HFFc6 (cell line): ENCODE measurements around the gene PPP1R16B. TPM values are rescaled to one million over a fixed set of nuclear protein-coding genes. Genes with fewer than 3 reads are reported as not detected.

Experiments used
- DNase-seq: peaks from one replicate; pipeline ENCODE4 v3.0.0-alpha.2; 2018
- H3K27ac Mint-ChIP-seq: 2 replicates; pipeline ENCODE4 v1.8.0; 2020; ENCODE audit warnings: mild to moderate bottlenecking, mixed read lengths
- H3K27me3 Mint-ChIP-seq: 2 replicates; pipeline ENCODE4 v1.8.0; 2021; ENCODE audit warnings: mild to moderate bottlenecking, moderate library complexity, mixed read lengths; ENCODE audit not compliant: insufficient read depth
- H3K36me3 Mint-ChIP-seq: 2 replicates; pipeline ENCODE4 v1.8.0; 2021; ENCODE audit warnings: low read depth, mixed read lengths
- H3K4me1 Mint-ChIP-seq: 2 replicates; pipeline ENCODE4 v1.8.0; 2020; ENCODE audit warnings: low read depth, mixed read lengths
- H3K4me3 Mint-ChIP-seq: 2 replicates; pipeline ENCODE4 v1.8.0; 2020; ENCODE audit warnings: mild to moderate bottlenecking, moderate library complexity, mixed read lengths
- H3K9me3 Mint-ChIP-seq: 2 replicates; pipeline ENCODE4 v1.8.0; 2020; ENCODE audit warnings: mild to moderate bottlenecking, mixed read lengths
- total RNA-seq, 6 experiments: library from RNA; stranded (reverse); fragmentation: NEBNext Ultra II Directional; extraction: Animal tissue kit (Norgen Biotek cat#: 25700); gene quantifications; 2 replicates in 1 of 6; 3 replicates in 5 of 6; pipeline ENCODE4 v1.2.3, GENCODE V29; 2021
- TF ChIP-seq, protein P1 (sequence below): fragments of 200-600 bp; sonication (generic); IDR thresholded peaks from 2 replicates; pipeline ENCODE4 v1.5.0; 2021; ENCODE audit warnings: antibody characterized with exemption, mild to moderate bottlenecking

PPP1R16B gene
- total RNA-seq, 6 experiments from 2014 or later, result not detected

DNA sequence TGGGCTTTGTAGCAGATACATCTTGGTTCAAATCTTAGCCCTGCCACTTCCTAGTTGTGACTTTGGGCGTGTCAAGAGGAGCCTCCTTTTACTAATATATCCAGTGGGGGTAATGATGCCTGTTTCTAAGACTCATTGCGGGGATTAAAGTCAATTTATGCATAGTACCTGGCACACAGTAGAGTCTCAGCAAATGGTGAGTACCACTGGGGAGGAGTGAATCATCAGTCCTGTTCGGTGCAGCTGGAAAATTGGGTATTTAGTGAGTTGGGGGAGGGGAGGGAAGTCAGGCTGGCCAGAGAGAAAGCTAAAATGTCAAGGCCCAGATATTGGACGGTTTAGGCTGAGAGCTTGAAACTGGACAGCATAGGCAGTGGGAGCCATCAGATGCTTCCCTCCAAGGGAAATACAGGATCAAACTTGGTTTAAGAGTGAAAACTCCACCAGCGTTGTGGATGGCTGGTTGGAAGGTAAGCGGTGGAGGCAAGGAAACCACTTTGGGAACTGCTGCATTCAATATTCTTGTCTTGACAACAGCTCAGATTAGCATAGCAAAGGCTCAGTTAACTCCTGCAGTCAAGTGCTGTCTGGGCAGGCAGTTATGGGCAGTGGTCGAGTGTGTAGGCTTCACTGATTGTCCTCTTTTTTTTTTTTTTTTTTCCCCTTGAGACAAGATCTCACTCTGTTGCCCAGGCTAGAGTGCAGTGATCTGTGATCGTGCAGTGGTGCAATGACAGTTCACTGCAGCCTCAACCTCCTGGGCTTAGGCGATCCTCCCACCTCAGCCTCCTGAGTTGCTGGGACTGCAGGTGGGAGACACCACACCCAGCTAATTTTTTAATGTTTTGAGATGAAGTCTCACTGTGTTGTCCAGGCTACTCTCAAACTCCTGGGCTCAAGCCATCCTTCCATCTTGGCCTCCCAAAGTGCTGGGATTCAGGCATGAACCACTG lies 12.9 kb downstream of the PPP1R16B start:
- no peaks in the 10 kb centered on the region for H3K9me3 Mint-ChIP-seq
- TF ChIP-seq, protein P1, sequence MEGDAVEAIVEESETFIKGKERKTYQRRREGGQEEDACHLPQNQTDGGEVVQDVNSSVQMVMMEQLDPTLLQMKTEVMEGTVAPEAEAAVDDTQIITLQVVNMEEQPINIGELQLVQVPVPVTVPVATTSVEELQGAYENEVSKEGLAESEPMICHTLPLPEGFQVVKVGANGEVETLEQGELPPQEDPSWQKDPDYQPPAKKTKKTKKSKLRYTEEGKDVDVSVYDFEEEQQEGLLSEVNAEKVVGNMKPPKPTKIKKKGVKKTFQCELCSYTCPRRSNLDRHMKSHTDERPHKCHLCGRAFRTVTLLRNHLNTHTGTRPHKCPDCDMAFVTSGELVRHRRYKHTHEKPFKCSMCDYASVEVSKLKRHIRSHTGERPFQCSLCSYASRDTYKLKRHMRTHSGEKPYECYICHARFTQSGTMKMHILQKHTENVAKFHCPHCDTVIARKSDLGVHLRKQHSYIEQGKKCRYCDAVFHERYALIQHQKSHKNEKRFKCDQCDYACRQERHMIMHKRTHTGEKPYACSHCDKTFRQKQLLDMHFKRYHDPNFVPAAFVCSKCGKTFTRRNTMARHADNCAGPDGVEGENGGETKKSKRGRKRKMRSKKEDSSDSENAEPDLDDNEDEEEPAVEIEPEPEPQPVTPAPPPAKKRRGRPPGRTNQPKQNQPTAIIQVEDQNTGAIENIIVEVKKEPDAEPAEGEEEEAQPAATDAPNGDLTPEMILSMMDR, result no peak
- no peak overlapping the region for H3K4me3 Mint-ChIP-seq
- H3K27ac Mint-ChIP-seq, result no peak overlapping the region
- DNase-seq, result no peak
- H3K4me1 Mint-ChIP-seq, result no peaks in the 10 kb centered on the region
- no peaks in the 10 kb centered on the region for H3K36me3 Mint-ChIP-seq
- peaks cover 12% of the 10 kb centered on the region for H3K27me3 Mint-ChIP-seq

DNA sequence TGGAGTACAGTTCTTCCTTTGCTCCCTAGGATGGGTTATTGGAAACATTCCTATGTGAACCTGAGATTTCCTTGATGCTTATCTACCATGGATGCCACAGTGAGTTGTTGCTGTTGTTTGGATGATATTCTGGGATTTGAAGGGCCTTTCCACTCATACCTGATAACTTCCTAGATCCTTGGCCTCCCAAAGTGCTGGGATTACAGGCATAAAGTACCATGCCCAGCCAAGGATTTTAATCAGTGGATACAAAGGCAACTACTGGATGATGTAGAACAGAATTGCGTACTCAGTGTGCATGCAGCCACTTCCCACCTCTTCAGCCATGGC lies 20.0 kb downstream of the PPP1R16B start:
- Mint-ChIP-seq H3K4me3 (no peak overlapping the region), H3K27ac (no peak overlapping the region), H3K9me3 (no peaks in the 10 kb centered on the region), H3K36me3 (no peaks in the 10 kb centered on the region), H3K4me1 (no peaks in the 10 kb centered on the region), H3K27me3 (peaks cover 26% of the 10 kb centered on the region)
- TF ChIP-seq, protein P1, result no peak
- no peak for DNase-seq

- Mint-ChIP-seq H3K4me1 (no peaks in the 10 kb centered on the region), H3K9me3 (no peaks in the 10 kb centered on the region), H3K27ac (no peak overlapping the region), H3K36me3 (no peaks in the 10 kb centered on the region), H3K27me3 (peaks cover 27% of the 10 kb centered on the region), H3K4me3 (no peak overlapping the region)
- TF ChIP-seq, protein P1, result no peak
- peak; percentile 39 for DNase-seq
Observed at GRCh38 chr20:38825901-38826625, 20.6 kb downstream of the PPP1R16B start.

DNA sequence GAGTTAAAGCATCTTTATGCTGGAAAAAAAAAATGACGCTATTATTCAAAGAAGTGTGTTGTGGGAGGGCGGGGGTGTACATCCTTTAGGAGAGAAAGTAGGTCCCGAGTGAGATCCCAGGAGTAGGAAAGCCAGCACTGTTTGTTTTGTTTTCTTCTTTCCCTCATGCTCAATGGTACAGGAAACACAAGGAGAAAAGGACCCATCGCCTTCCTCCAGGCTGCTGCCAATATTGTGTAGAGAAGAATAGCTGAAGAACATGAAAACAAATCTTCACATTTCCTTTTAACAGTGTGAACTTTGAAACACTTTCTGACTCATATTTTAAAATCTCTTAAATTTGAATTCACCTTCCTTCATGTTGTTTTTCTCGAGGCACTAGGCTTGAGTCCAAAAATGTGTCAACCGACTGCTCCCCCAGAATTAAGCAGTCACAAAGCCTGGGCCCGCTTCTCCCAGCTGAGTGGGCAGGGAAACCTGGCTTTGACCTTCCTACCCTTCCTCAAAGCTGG lies 22.3 kb downstream of the PPP1R16B start:
- Mint-ChIP-seq H3K27me3 (peaks cover 37% of the 10 kb centered on the region), H3K4me3 (no peak overlapping the region), H3K27ac (no peak overlapping the region), H3K36me3 (no peaks in the 10 kb centered on the region), H3K4me1 (no peaks in the 10 kb centered on the region), H3K9me3 (no peaks in the 10 kb centered on the region)
- DNase-seq, result no peak
- TF ChIP-seq, protein P1, result no peak

DNA sequence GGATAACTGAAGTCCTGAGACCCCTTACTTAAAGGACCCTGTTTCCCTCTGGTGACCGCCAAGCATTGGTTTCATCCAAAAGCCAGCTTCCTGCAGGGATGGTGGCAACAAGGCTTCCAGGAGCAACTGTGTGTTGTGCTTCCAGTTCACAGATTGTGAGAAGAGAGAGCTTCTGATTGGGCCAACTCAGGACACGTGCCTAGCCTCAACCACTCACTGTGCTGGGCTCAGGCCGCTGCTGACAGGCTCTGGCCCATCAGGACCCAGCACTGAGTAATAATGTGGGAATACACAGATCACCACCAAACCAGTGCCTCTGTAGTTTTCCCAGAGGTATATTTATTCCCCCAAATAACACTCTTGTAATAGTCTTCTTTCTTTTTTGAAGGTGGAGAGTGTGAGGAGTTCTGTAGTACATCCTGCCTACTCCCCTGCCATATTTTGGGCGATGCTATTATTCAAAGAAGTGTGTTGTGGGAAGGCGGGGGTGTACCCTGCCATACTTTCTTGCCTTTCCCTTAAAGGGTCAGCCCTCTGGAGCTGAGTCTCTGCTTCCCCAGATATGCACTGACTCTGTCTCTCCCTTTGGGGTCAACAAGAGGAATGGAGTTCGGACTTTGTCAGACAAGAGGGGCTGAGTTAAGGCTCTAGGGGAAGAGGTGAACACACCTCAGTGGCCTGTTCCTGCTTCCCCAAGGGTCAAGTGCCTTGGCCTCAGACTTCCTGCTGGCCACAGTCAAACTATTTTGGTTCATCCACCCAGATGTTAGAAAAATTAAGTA lies 23.2 kb downstream of the PPP1R16B start:
- no peak overlapping the region for H3K4me3 Mint-ChIP-seq
- TF ChIP-seq, protein P1, result no peak
- no peak for DNase-seq
- H3K27ac Mint-ChIP-seq, result no peak overlapping the region
- H3K36me3 Mint-ChIP-seq, result no peaks in the 10 kb centered on the region
- H3K9me3 Mint-ChIP-seq, result no peaks in the 10 kb centered on the region
- peaks cover 44% of the 10 kb centered on the region for H3K27me3 Mint-ChIP-seq
- no peaks in the 10 kb centered on the region for H3K4me1 Mint-ChIP-seq
